OCI-LY3 (cell line): ENCODE data around the gene TSEN54.

Experiments
- CTCF ChIP-seq: fragments of 200-600, 300-600 bp; sonication (generic); IDR thresholded peaks from 2 replicates; pipeline ENCODE4 v1.5.1; 2014; ENCODE audit warnings: antibody characterized with exemption, low read length, low read depth
- EZH2phosphoT487 ChIP-seq: fragments of 200-600 bp; shearing (Covaris generic); IDR thresholded peaks from 2 replicates; pipeline ENCODE4 v1.6.1; 2018; ENCODE audit warnings: antibody characterized with exemption, mixed run types, low read depth

GRCh38 chr17:75555679-75556153 lies 39.4 kb downstream of the TSEN54 start:
- TF ChIP-seq EZH2phosphoT487 (no peak), CTCF (no peak)
